Thyroid gland (tissue), 4 donors: Measurements from ENCODE around the gene ABCD3.

Experiments
- CTCF ChIP-seq, 6 experiments: fragments of 200-600 bp in 3 of 6; fragments of 450-650 bp in 3 of 6; sonication (generic) in 3 of 6; IDR thresholded peaks; one replicate each; pipeline ENCODE4 v1.5.1; 2016 to 2019; ENCODE audit warnings: antibody characterized with exemption in 6 of 6, mild to moderate bottlenecking in 2 of 6, inconsistent platforms in 1 of 6, moderate library complexity in 1 of 6
- POLR2A ChIP-seq, 2 donors: fragments of 450-650 bp; IDR thresholded peaks; one replicate each; pipeline ENCODE4 v1.6.1; 2017; ENCODE audit warnings: antibody characterized with exemption in 2 of 2, mild to moderate bottlenecking in 2 of 2, moderate library complexity in 1 of 2

GRCh38 chr1:94527447-94528031 lies 109.3 kb downstream of the ABCD3 start:
- TF ChIP-seq POLR2A (IDR thresholded peaks at IDR 0.05): no peak
- peak in 3 of 6 experiments; percentile 2 to 33 (median 11) for TF ChIP-seq CTCF (IDR thresholded peaks at IDR 0.05)
